Activated naive CD4-positive, alpha-beta T cell treated with Interleukin-2 at 50 U/mL for 16 hours (primary cell): ENCODE results near the gene CHL1.

Source experiments
- DNase-seq: peaks from one replicate; pipeline ENCODE4 v3.0.0-alpha.2; 2020

Gene CHL1

DNA sequence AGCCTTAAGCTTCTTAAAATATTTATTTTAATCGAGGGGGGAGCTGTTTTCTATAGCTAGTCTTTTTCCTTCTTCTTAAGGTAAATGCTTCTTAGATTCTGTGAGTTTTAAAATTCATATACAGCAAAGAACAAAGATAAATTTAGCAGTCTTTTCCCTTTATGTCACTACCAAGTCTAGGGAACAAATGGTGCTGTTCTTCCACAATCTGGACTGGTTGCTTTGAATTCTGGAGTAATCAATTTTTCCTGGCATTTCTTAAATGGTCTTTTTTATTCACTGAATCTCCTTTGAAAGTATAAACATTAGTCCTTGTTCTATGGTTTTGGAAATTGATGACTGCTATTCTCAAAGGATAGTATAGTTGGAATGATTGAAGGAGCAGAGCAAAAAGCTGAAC is 82.8 kb downstream of the CHL1 start:
- no peak for DNase-seq

DNA sequence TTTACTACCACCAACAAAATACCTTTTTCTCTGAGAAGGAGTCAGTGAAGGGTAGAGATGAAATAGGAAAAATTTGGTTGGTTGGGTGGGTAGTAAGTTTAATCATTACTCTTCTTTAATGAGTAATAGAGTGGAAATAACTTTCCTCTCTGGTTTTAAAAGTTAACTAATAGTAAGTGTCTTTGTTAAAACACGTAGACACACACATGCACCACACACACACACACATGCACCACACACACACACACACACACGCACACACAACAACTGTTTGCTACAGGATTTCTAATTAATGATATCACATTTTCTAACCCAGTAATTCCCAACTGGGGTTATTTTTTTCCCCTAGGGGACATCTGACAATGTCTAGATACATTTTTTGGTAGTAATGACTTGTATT is 84.1 kb downstream of the CHL1 start:
- DNase-seq = no peak

- DNase-seq = no peak
These were observed 87.8 kb downstream of the CHL1 start for GRCh38 chr3:284322-284721.

DNA sequence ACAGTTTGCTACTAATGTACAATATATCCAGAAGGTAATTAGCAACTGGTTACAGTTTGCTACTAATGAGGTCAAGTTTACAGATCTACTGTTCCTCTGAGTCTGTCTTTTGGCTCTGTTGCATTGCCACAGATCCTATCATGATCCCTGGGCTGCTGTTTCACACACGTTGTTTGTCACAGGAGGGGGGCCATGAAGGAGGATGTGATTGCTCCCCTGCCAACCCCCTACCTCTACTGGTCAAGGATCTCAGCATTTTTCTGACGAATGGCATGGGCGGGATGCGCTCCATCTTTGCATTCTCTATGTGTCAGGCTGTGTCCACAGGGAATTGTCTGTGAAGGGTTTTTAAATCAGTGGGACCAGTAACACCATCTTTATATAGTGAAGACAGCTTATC is 91.9 kb downstream of the CHL1 start:
- no peak for DNase-seq

DNA sequence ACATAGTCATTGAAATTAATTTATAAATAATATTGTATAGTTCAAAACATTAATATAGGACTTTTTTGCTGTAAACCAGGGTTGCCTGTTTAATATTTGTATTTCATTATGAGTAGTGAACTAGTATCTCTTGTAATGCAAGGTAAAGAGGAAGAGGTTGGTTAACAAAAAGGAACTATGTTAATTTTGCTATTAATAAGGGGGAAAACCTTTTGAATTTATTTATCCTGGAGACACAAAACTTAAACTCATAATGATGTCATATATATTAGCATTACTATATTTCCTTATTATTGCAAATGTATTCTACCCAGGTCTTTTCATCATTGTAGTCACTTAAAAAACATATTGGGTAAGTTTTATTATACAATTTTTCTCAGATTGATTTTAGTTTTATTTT is 94.5 kb downstream of the CHL1 start:
- DNase-seq = no peak

DNA sequence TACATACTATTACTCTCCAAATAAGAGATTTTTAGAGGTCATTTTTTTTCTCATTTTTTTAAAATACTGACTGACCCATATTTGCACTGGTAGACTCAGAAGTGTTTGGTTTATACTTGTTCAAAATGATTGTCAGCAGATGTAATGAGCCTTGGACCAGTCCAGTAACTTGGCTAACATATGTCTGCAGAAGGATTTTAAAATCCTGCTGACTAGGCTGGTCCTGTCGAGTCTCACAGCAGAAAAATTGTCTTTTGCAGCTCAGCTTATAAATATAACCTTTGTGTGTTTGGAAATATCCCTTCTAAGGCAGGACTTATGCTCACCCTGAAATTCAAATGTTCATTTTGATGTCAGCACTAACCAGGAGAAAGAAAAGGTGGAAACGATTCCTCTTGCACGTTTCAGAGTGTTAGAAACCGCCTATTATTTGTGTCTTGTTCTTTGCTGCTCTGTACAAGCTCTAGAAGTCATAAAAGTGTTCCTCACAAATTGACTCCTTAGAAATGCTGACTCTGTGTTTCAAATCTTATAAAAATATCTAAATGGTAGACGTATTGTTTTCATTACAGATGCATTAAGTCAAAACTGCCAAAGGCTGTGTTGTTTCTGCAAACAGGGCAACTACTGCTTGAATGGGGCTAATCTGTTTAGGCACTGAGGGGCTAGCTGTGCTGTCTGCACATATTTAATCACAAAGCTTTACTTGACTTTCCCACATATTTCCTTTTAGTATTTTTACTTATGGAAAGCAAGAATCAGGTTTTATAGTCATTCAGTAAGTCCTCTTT is 95.3 kb downstream of the CHL1 start:
- no peak for DNase-seq

DNA sequence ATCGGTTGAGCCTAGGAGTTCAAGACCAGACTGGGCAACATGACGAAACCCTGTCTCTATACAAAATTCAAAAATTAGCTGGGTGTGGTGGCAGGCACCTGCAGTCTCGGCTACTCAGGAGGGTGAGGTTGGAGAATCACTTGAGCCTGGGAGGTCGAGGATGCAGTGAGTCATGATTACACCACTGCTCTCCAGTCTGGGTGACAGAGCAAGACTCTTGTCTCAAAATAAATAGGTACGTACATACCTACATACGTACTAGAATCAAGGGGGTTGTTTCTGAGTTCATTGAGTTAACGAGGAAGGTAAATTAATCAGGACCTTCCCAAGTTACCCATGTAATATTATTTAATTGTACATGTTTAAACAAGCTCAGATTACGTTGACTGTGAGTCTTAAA is 97.5 kb downstream of the CHL1 start:
- DNase-seq = no peak

DNA sequence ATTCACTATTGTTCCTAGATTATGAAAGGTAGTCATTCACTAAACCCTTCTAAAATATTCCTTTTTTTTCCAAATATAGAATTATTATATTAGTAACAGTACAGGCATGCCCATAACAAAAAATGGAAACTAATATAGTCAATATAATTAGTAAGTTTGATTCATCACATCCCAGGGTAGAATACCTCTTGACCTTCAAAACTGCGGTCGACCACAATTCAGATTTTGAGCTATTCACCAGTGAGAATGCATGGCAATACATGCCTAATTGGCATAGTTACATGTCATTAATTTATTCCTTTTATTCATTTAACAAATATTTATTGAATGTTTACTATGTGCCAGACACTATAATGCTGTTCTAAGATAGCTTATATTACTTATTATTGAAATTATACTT is 98.0 kb downstream of the CHL1 start:
- DNase-seq = no peak

DNA sequence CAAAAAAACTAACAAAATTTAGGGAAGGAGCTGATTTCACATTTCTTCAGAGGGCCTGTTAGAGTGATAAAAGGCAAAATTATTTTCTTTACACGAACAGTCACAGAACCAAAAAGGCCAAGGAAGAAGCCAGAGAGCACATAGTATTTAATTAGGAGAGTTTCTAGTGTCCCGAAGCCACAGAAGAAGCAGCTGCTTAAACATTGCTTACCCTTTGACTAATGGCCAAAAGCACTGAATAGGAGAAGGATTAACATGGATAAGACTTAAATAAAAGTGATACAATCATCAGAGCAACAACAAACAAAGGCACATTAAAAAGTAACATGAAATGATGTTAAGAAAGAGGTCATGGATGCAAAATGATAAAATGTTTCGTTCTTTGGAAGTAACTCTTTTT is 98.6 kb downstream of the CHL1 start:
- no peak for DNase-seq

- DNase-seq = no peak
These were observed 101.0 kb downstream of the CHL1 start for GRCh38 chr3:297585-297984.

DNA sequence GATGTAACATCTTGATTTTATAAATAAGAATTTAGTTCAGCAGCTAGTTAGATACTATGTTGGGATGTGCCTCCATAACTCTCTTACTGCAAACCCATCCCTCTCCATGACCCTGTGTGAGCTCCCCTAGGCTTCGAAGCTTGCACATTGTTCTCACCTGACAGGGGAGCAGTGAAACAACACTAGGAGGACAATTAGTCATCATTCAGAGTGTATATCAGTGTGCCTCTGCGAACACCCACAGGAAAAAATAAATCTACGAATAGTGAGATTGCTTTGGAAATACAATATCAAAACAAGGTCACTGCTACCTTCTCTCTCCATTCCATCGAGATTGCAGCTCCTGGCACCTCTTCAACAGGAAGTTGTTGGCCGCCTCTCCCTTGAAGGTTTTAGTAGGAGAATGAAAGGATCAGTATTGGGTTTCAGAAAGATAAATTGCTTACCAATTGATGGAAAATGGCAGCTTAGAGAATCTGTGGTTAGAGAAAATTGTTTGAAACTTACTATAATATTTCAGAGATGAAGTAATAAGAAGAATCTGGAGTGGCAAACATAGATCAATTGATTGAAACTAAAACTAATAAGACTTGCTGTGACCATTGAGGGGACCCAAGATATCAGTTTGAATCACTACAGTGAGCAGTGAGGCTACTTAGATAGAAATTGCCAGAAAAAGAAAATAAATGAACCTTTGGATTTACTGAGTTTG is 103.2 kb downstream of the CHL1 start:
- no peak for DNase-seq

DNA sequence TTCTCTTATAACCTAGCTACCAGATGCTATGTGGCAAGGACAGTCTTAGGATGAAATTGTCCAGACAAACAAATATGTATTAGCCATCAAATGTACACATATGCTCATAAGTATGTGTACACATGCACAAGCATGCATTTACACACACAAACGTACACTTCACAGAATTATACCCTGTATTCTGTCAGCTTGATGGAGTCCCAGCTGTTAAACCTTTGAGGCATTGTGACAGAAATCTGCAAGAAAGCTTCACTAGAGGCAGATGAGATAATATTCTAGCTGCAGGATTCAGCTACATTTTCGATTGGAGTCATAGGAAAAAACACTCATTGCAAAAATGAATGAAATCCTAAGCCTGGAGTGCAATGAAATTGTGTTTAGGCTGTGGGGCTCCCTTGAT is 110.6 kb downstream of the CHL1 start:
- DNase-seq = no peak

GRCh38 chr3:308597-309321 is 112.2 kb downstream of the CHL1 start:
- no peak for DNase-seq

DNA sequence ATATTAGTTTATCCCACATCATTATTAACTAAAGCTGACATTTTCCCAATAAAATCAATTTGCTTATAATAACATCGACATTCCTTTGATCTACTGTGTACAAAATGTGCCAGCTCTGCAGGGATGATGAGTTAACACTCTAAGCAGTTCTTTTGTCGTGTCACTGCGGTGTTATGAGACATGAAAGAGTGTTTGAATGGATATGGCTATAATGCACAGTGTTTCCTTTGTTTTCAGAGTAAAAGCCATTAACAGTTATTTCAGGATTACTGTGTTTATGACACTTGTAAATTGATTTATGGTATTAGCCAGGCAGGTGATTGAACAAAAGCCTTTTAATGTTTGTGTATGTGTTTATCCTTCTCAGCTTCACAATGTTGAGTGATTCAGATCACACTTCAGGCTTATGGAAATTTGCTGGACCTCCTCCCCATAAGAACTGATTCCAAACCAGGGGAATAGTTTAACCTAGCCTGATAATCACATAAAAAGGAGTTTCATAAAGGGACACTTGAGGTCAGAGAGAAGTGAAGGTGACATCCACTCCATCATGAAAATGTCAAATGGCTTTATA is 115.7 kb downstream of the CHL1 start:
- no peak for DNase-seq

DNA sequence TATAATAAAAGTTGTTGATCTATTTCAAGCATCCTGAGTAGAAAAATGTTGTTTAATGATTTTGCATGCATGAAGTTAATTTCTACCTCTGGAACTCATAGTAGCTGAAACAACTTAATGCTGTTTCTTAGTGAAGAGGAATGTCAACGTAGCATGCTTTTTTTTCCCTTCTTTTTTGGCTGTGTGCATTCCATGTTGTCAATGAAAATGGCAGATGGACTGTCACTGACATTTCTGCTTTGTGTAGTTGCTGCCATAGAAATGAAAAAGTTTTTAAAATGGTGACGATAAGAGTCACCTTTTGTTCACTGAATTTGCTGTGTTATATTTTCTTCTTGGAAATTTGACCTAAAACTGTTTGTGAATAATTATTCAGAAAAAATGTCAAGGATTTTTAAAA is 116.3 kb downstream of the CHL1 start:
- DNase-seq = no peak

- DNase-seq = no peak
These were observed 120.4 kb downstream of the CHL1 start for GRCh38 chr3:317012-317411.

DNA sequence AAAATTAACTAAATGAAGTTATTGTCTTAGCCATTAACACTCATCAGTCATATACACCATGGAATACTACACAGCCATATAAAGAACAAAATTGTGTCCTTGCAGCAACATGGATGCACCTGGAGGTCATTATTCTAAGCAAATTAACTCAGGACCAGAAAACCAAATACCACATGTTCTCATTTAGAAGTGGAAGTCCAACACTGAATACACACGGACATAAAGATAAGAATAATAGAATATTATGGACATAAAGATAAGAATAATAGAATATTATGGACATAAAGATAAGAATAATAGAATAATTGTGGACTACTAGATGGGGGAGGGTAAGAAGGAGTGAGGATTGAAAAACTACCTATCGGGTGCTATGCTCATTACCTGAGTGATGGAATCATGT is 122.3 kb downstream of the CHL1 start:
- DNase-seq = no peak

DNA sequence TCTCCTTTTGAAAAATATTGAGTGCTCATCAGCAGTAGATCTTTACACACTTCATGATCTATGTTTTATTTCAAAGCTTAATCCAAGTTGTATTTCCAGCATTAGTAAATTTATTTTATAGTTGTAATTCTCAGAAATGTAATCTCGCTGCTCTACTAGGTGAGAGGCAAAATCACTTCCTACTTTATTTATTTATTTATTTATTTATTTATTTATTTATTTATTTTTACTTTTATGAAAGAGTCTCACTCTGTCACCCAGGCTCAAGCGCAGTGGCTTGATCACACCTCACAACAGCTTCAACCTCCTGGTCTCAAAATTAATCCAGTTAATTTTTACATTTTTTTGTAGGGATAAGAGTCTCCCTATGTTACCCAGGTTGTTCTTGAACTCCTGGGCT is 127.9 kb downstream of the CHL1 start:
- no peak for DNase-seq

- DNase-seq = no peak
These were observed 128.9 kb downstream of the CHL1 start for GRCh38 chr3:325495-325894.

GRCh38 chr3:330494-331115 is 134.0 kb downstream of the CHL1 start:
- DNase-seq = no peak

GRCh38 chr3:331881-332280 is 135.3 kb downstream of the CHL1 start:
- DNase-seq = no peak

- no peak for DNase-seq
These were observed 136.1 kb downstream of the CHL1 start for GRCh38 chr3:332701-333100.

DNA sequence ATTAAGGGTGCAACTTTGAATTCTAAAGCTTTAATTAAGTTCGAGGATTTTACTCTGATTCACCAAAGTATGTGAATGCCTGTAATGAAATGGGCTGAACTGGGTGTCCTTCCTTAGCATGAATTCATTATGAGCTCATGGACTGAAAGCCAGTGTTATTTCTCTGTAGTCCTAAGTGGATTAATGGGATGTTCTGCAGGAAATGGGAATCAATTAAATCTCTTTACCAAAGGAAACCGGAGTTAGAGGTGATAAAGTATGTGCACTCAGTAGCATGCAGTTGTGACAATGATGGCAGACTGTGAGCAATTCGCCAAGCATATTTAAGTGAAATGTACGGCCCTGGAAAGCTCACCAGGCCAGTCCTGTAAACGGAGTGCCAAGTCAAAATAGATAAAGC is 138.7 kb downstream of the CHL1 start:
- DNase-seq = no peak
